Measurements from ENCODE around the gene TGM2. TPM values are rescaled to one million over a fixed set of nuclear protein-coding genes. Genes with fewer than 3 reads are reported as not detected.

Gene TGM2
- total RNA-seq, 1 experiment from 2014 or later: 113 TPM

DNA sequence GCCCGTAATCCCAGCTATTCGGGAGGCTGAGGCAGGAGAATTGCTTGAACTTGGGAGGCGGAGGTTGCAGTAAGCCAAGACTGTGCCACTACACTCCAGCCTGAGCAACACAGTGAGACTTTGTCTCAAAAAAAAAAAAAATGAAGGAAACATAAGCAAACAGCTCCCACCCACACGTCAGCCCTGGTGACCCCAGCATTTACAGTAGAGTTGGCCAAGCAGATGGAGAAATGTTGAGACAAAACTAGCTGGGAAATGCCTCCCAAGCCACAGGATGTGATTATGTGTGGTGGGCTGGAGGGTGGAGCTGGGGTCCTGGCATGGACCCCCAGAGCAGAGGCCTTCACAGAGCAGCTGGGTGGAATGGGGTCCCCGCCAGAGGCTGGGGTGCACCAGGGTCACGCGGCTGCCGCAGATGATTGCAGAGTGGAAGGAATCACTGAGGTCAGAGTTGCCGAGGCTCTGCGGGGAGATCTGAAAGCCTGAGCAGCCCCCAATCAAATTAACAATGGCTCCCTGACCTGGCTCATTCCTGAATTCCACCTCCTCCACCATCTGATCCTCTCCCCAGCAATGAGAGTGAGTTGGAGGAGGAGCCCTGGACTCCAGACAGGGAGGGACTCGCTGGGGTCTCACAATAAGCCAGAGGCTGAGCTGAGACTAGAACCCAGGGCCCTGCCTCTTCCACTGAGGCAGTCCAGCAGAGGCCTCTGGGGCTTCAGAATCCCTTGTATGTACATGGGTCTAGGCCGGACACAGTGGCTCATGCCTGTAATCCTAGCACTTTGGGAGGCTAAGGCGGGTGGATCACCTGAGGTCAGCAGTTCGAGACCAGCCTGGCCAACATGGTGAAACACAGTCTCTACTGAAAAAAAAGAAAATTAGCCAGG lies 34.7 kb upstream of the TGM2 start:
- intact Hi-C loops (cut with micrococcal nuclease; ENCODE audit: unreplicated experiment): no loop called here
- Histone ChIP-seq H3K27ac (ENCODE audit: low read length) (no peak overlapping the region), H3K27me3 (ENCODE audit: control insufficient read depth, insufficient read depth, low read length) (no peaks in the 10 kb centered on the region), H3K4me3 (ENCODE audit: low read depth in 2 of 2, low read length in 2 of 2) (no peak overlapping the region), H3K9me3 (ENCODE audit: control insufficient read depth, insufficient read depth, low read depth, low read length) (no peaks in the 10 kb centered on the region), H3K36me3 (ENCODE audit: control insufficient read depth, insufficient read depth, low read length) (no peaks in the 10 kb centered on the region), H3K4me1 (ENCODE audit: control insufficient read depth, insufficient read depth, low read length) (peaks cover 3% of the 10 kb centered on the region; the same call in 1 of the 2 replicates)
- no peak for TF ChIP-seq POLR2AphosphoS5 (IDR thresholded peaks at IDR 0.05; ENCODE audit: low read depth, low read length)
- TF ChIP-seq SIN3A (IDR thresholded peaks at IDR 0.05; ENCODE audit: borderline replicate concordance, insufficient read depth, low read depth, low read length): no peak
- ChIA-PET CTCF (interaction anchor here (0.6 kb wide), 1 partner anchor 146 kb away, joined by 4 read pairs; no protein-coding TSS in a partner anchor), POLR2A (no interaction called here)
- DNase-seq (ENCODE audit: low read depth, low spot score) (no peak), ATAC-seq (no peak)
- no TSS peak for BruUV-seq (replicated peaks)
- in situ Hi-C loops (cut with HindIII; ENCODE audit: low pct_unique_long_range_greater_than_20kb, low sequenced_read_pairs): no loop called here

DNA sequence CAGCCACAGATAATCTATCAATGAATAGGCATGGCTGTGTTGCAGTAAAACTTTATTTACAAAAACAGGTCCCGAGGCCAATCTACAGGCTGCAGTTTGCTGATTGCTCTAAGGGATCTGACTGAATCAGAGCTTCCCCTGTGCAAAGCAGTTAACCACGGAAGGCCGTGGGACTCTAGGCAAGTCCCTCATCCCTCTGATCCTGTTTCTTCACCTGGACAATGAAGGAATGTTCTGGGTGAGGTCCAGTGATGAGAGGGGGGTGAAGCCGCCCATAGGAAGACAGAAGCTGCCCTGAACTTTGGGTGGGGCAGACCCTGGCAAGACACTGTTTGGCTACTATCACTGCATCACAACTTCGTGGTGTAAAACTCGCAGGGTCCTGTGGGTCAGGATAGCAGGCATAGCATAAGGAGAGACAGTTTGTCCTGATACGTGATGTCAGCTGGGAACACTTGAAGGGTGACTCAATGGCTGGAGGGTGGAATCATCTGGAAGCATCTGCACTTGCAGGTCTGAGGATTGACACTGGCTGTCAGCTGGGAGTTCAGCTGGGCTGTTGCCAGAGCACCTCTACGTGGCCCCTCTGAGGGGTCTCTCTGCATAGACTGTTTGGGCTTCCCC lies 33.3 kb upstream of the TGM2 start:
- ATAC-seq (no peak), DNase-seq (ENCODE audit: low read depth, low spot score) (no peak)
- BruUV-seq (replicated peaks): no TSS peak
- in situ Hi-C loops (cut with HindIII; ENCODE audit: low pct_unique_long_range_greater_than_20kb, low sequenced_read_pairs) (no loop called here), intact Hi-C loops (cut with micrococcal nuclease; ENCODE audit: unreplicated experiment) (no loop called here)
- Histone ChIP-seq H3K27me3 (ENCODE audit: control insufficient read depth, insufficient read depth, low read length) (no peaks in the 10 kb centered on the region), H3K4me3 (ENCODE audit: low read depth in 2 of 2, low read length in 2 of 2) (no peak overlapping the region), H3K9me3 (ENCODE audit: control insufficient read depth, insufficient read depth, low read depth, low read length) (no peaks in the 10 kb centered on the region), H3K36me3 (ENCODE audit: control insufficient read depth, insufficient read depth, low read length) (no peaks in the 10 kb centered on the region), H3K27ac (ENCODE audit: low read length) (no peak overlapping the region), H3K4me1 (ENCODE audit: control insufficient read depth, insufficient read depth, low read length) (peaks cover 3% of the 10 kb centered on the region; the same call in 1 of the 2 replicates)
- TF ChIP-seq SIN3A (IDR thresholded peaks at IDR 0.05; ENCODE audit: borderline replicate concordance, insufficient read depth, low read depth, low read length): no peak
- TF ChIP-seq POLR2AphosphoS5 (IDR thresholded peaks at IDR 0.05; ENCODE audit: low read depth, low read length): no peak
- TF ChIP-seq, protein P1, sequence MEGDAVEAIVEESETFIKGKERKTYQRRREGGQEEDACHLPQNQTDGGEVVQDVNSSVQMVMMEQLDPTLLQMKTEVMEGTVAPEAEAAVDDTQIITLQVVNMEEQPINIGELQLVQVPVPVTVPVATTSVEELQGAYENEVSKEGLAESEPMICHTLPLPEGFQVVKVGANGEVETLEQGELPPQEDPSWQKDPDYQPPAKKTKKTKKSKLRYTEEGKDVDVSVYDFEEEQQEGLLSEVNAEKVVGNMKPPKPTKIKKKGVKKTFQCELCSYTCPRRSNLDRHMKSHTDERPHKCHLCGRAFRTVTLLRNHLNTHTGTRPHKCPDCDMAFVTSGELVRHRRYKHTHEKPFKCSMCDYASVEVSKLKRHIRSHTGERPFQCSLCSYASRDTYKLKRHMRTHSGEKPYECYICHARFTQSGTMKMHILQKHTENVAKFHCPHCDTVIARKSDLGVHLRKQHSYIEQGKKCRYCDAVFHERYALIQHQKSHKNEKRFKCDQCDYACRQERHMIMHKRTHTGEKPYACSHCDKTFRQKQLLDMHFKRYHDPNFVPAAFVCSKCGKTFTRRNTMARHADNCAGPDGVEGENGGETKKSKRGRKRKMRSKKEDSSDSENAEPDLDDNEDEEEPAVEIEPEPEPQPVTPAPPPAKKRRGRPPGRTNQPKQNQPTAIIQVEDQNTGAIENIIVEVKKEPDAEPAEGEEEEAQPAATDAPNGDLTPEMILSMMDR (IDR thresholded peaks at IDR 0.05): no peak
- no peak for TF ChIP-seq TCF7L2 (IDR thresholded peaks at IDR 0.05; ENCODE audit: low read depth, low read length)
- TF ChIP-seq, protein P2, sequence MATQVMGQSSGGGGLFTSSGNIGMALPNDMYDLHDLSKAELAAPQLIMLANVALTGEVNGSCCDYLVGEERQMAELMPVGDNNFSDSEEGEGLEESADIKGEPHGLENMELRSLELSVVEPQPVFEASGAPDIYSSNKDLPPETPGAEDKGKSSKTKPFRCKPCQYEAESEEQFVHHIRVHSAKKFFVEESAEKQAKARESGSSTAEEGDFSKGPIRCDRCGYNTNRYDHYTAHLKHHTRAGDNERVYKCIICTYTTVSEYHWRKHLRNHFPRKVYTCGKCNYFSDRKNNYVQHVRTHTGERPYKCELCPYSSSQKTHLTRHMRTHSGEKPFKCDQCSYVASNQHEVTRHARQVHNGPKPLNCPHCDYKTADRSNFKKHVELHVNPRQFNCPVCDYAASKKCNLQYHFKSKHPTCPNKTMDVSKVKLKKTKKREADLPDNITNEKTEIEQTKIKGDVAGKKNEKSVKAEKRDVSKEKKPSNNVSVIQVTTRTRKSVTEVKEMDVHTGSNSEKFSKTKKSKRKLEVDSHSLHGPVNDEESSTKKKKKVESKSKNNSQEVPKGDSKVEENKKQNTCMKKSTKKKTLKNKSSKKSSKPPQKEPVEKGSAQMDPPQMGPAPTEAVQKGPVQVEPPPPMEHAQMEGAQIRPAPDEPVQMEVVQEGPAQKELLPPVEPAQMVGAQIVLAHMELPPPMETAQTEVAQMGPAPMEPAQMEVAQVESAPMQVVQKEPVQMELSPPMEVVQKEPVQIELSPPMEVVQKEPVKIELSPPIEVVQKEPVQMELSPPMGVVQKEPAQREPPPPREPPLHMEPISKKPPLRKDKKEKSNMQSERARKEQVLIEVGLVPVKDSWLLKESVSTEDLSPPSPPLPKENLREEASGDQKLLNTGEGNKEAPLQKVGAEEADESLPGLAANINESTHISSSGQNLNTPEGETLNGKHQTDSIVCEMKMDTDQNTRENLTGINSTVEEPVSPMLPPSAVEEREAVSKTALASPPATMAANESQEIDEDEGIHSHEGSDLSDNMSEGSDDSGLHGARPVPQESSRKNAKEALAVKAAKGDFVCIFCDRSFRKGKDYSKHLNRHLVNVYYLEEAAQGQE (IDR thresholded peaks at IDR 0.05; ENCODE audit: insufficient read depth in 1 of 2, low read depth in 2 of 2, low read length in 1 of 2): no peak
- CTCF ChIA-PET: no interaction called here
- POLR2A ChIA-PET: no interaction called here
